HG03354 (cell line): ENCODE results near the gene RELN.
A peak's percentile ranks its signal among the peaks of the same experiment; 100 is the strongest.

Experiments used
- ATAC-seq: cut with Tn5 transposase; IDR thresholded peaks from one replicate; pipeline ENCODE4 v1.9.1; 2021; ENCODE audit warnings: mild to moderate bottlenecking; ENCODE audit not compliant: unreplicated experiment, poor library complexity, severe bottlenecking

RELN gene

GRCh38 chr7:103469095-103469948 lies 520.1 kb downstream of the RELN start:
- ATAC-seq: no peak

- no peak for ATAC-seq
Observed at GRCh38 chr7:103466814-103467213, 522.6 kb downstream of the RELN start.

DNA sequence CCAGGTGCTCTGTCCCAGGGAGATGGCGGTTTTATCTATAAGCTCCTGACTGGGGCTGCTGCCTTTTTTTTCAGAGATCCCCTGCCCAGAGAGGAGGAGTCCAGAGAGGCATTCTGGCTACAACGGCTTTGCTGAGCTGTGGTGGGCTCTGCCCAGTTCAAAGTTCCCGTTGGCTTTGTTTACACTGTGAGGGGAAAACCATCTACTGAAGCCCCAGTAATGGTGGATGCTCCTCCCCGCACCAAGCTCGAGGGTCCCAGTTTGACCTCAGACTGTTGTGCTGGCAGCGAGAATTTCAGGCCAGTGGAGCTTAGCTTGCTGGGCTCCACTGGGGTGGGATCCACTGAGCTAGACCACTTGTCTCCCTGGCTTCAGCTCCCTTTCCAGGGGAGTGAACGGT lies 527.1 kb downstream of the RELN start:
- ATAC-seq: no peak

DNA sequence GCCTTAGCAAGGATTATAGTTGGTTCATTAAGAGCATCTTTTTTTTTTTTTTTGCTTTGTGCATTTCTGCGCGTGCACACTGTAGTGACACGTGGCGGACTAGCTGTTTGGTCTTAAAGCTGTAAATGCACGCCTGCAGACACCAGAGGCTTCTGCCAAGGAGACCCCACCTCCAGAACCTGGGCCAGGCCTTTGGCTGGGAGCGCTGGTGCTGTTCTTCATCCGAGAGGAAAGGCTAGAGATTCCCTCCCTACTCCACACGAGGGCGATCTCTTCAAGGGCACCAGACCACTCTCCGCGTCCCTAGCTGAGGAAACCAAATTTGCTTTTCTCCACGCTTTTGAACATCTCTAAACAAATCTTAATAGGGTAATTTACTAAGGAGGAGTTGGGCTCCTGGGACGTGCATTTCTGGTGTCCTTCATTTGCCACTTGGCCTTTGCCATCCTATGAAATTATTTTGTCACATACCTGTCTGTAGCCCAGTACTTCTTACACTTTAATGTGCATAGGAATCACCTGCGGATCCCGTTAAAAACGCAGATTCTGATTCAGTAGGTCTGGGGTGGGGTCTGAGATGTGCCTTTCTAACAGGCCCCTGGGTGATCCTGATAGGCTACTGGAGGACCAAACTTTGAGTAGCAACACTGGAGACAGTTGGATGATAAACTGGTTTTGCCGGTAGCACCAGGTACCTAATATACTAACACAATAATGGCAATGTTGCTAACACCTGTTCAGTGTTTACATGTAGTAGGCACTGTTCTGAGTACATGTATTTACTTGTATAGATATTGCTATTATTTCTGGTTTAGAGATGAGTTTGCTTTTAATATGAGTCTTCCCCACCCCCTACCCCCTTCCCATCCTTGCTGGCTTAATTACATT lies 542.1 kb downstream of the RELN start:
- peak; percentile 73 for ATAC-seq

GRCh38 chr7:103446049-103446520 lies 543.4 kb downstream of the RELN start, which contains the start of gene SLC26A5:
Gene SLC26A5 (minus strand): TSS chr7:103446207. CDS start chr7:103421514, 24,693 bp downstream.
- peak; percentile 54 for ATAC-seq

GRCh38 chr7:103445228-103446048 lies 544.0 kb downstream of the RELN start:
- no peak for ATAC-seq

DNA sequence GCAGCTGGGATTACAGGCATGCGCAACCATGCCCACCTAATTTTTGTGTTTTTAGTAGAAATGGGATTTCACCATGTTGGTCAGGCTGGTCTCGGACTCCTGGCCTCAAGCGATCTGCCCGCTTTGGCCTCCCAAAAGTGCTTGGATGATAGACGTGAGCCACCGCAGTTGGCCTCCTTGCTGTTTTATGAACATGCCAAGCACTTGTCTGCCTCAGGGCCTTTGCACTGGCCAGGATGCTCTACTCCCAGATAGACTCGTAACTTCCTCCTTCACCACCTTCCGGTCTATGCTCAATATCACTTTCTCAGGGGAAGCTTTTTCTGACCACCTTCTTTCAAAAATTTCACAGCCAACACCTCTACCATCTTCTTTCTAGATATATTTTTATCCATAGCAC lies 549.8 kb downstream of the RELN start:
- ATAC-seq: no peak

DNA sequence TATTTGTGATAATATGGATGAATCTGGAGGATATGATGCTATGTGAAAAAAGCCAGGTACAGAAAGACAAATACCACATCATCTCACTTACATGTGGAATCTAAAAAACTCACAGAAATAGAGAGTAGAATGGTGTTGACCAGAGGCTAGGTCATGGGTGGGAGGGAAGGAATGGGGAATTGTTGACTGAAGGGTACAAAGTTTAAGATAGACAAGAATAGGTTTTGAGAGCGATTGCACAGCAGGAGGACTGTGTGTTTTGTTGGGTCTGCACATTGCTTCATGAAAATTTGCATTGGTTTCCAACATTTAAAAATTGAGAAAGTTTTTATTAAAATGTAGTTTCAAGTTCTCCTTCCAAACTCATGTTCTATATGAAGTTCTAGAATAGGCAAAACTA lies 551.8 kb downstream of the RELN start:
- no peak for ATAC-seq

DNA sequence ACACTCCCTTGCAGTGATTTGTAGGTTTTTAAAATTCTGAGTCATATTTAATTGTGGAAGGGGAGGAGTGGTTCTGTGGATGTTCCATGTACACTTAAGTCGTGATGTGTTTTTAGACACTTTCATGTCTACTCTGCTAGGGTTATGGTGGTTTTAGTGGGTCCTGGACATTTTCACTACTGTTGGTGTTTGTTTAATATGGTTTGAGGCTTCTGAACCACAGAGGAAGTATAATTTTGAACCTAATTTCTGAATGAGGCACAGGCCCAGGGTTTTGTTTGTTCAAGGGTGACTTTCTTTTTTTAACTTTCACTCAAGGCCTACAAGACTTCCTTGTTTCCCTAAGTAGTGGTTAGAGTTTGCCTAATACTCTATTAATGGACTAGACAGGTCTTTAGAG lies 556.7 kb downstream of the RELN start:
- no peak for ATAC-seq

DNA sequence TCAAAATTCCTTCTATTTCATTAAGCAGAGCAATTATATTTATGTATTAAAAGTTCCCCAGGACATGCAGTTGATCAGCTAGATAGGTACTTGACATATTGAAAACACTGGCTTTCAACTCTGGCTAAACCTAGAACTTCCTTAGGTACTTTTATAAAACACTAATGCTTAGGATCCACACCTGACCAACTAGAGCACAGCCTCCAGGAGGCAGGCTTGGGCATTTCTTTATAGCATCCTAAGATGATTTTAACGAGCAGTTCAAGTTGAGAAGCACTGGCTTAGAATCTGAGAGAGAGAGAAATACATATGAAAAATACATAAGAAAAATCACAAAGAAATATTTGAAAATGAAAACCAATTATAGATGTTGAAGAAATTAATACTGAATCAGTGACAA lies 564.3 kb downstream of the RELN start:
- ATAC-seq: no peak

DNA sequence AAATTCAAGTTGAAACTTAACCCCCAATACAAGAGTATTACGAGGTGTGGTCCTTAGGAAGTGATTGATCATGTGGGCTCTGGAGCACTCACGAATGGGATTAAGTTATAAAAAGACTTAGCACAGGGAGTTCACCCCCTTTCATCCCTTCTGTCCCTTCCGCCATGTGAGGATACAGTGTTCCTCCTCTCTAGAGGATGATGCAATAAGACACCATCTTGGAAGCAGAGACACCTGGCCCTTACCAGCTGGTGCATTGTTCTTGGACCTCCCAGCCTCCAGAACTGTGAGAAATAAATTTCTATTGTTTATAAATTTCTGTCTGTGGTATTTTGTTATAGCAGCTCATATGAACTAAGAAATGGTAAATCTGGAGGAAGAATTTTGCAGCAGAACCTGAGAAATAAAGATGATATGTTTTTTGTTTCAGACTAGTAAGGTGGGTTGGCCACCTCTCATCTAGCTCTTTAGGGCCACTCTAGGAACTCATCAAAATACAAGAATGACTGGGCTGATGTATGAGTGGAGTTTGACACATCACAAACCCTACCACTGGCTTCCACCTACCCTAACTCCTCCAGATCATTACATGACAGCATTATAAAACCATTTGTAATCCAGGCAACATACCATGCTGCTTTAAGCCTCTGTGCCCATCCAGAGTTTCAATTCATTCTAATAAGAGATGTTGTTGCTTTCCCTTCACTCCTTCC lies 565.8 kb downstream of the RELN start:
- no peak for ATAC-seq
